VCaP (cell line): ENCODE data around the gene NUDT4.

Experiments used
- H3K27ac ChIP-seq: fragments of 450-650 bp; 2 replicates; pipeline ENCODE4 v1.5.1; 2017
- CTCF ChIP-seq: fragments of 450-650 bp; conservative IDR thresholded peaks from 2 replicates; pipeline ENCODE4 v1.5.1; 2017; ENCODE audit warnings: mild to moderate bottlenecking, moderate library complexity

The NUDT4 gene

GRCh38 chr12:93415723-93416464, 38.2 kb downstream of the NUDT4 start:
- no peak overlapping the region for H3K27ac ChIP-seq
- no peak for TF ChIP-seq CTCF

- no peak for TF ChIP-seq CTCF
- no peak overlapping the region for H3K27ac ChIP-seq
Measured at GRCh38 chr12:93417967-93418480, 40.3 kb downstream of the NUDT4 start.

- H3K27ac ChIP-seq = no peak overlapping the region
Measured at GRCh38 chr12:93419388-93420034, 41.8 kb downstream of the NUDT4 start.

GRCh38 chr12:93422050-93422449, 44.3 kb downstream of the NUDT4 start:
- H3K27ac ChIP-seq = no peak overlapping the region
- no peak for TF ChIP-seq CTCF

More at GRCh38 chr12:93419388-93420034, 41.8 kb downstream of the NUDT4 start:
- peak; percentile 64 for TF ChIP-seq CTCF

GRCh38 chr12:93425736-93426411, 48.1 kb downstream of the NUDT4 start:
- no peak for TF ChIP-seq CTCF
- peak overlapping the region; percentile 71 for H3K27ac ChIP-seq

- H3K27ac ChIP-seq = peak overlapping the region; percentile 71
- TF ChIP-seq CTCF = no peak
Measured at GRCh38 chr12:93426412-93426805, 48.7 kb downstream of the NUDT4 start.

- no peak for TF ChIP-seq CTCF
- H3K27ac ChIP-seq = peak overlapping the region; percentile 71
Measured at GRCh38 chr12:93427779-93428564, 50.2 kb downstream of the NUDT4 start.
